Heart right ventricle (tissue), 16 donors: ENCODE measurements around the gene MALAT1. TPM values are rescaled to one million over a fixed set of nuclear protein-coding genes. Genes with fewer than 3 reads are reported as not detected.

Experiments
- ATAC-seq, 8 donors: fragments of 200-7000 bp; cut with Tn5 transposase; one replicate each; pipeline ENCODE4 v1.9.1; 2020; ENCODE audit warnings: mild to moderate bottlenecking in 8 of 8, moderate library complexity in 8 of 8, moderate number of reproducible peaks in 1 of 8
- DNase-seq, 2 donors: peaks; one replicate each; pipeline ENCODE4 v3.0.0-alpha.2; 2020
- H3K27ac ChIP-seq, 10 donors: fragments of 200-600 bp; sonication (generic) in 2 of 10; one replicate each; pipeline versions ENCODE4 v1.5.0 to v1.8.0; 2020 to 2022; ENCODE audit warnings: mild to moderate bottlenecking in 3 of 10
- H3K27me3 ChIP-seq, 7 donors: fragments of 200-600 bp; one replicate each; pipeline ENCODE4 v1.8.0; 2021 to 2022; ENCODE audit warnings: mild to moderate bottlenecking in 2 of 7
- H3K36me3 ChIP-seq, 9 donors: fragments of 200-600 bp; sonication (generic) in 1 of 9; one replicate each; pipeline versions ENCODE4 v1.5.0 to v1.8.0; 2020 to 2022; ENCODE audit warnings: mild to moderate bottlenecking in 2 of 9
- H3K4me1 ChIP-seq, 9 donors: fragments of 200-600 bp; sonication (generic) in 1 of 9; one replicate each; pipeline versions ENCODE4 v1.5.0 to v1.8.0; 2020 to 2022; ENCODE audit warnings: mild to moderate bottlenecking in 4 of 9
- H3K4me3 ChIP-seq, 10 donors: fragments of 200-600 bp; sonication (generic) in 2 of 10; one replicate each; pipeline versions ENCODE4 v1.5.0 to v1.8.0; 2020 to 2022; ENCODE audit warnings: mild to moderate bottlenecking in 7 of 10, moderate library complexity in 2 of 10
- H3K9me3 ChIP-seq, 11 donors: fragments of 200-600 bp in 10 of 11; sonication (generic) in 2 of 11; one replicate each; pipeline versions ENCODE4 v1.5.0 to v1.8.0; 2013 to 2022; ENCODE audit warnings: mild to moderate bottlenecking in 2 of 11, control low read depth in 1 of 11, moderate library complexity in 1 of 11
- WGBS, 2 donors: extraction: QIAGEN DNeasy Blood & Tissue Kit; methylation state at CpG; one replicate each; pipeline ENCODE4 v1.1.7; 2013; ENCODE audit warnings: inconsistent platforms in 1 of 2; 5-methylcytosine and 5-hydroxymethylcytosine counted together
- intact Hi-C, 10 donors: fragments of 100-400 bp; cut with DNase I; formaldehyde crosslinking; loops; one replicate each; pipeline versions ENCODE4 v1.11.1 to v1.14.2; 2022
- polyA plus RNA-seq, 2 donors: library from polyadenylated mRNA; stranded (reverse); fragments of 200-250 nt; gene quantifications; one replicate each; pipeline ENCODE4 v1.2.3, GENCODE V29; 2013
- total RNA-seq, 10 donors: library from RNA; stranded (reverse); fragmentation: NEBNext Ultra II Directional in 3 of 10; extraction: Animal tissue kit (Norgen Biotek cat#: 25700) in 3 of 10; gene quantifications; one replicate each; pipeline versions ENCODE4 v1.2.1 to v1.2.4, GENCODE V29; 2021 to 2023
- TF ChIP-seq, protein P1 (sequence below), 9 donors: fragments of 200-600 bp; sonication (generic) in 2 of 9; IDR thresholded peaks; one replicate each; pipeline versions ENCODE4 v1.5.0 to v1.8.0; 2021 to 2022; ENCODE audit warnings: antibody characterized with exemption in 9 of 9, mild to moderate bottlenecking in 5 of 9, moderate library complexity in 1 of 9
- donor health status: Arrhythmogenic right ventricular cardiomyopathy.
- donor health status: ischemic (EF 13 %, LVEDD 7.1; RV severe dilation, severe dysfunction).
- donor health status: healthy with polysubstance abuse.
- donor health status: DM: no; HTN: yes; CAD: no.
- donor health status: DM: no; HTN: no; CAD: no.
- donor health status: ischemic (EF 25% LVEDD 6.9; RV normal size, moderate dysfunction).
- donor health status: ischemic (EF 25% LVEDD 5.7; RV mildly dilated, moderate dysfunction).
- donor health status: healthy.
- donor health status: DM: yes; HTN: yes; CAD: no.
- donor health status: Ischemic cardiomyopathy.
- donor health status: ischemic (EF 35%, LVEDD 5.7; RV mildly dilated, moderate dysfunction).
- donor health status: nonischemic (EF 11% LVEDD 7.7; RV severe dilation, severe dysfunction).
- donor health status: DM: yes; HTN: yes; CAD: no.
- donor health status: PGD.
- donor health status: ischemic (EF 29% LVEDD 5.4; RV normal size, mild dysfunction).
- donor health status: nonischemic (EF 23%, LVEDD 6.1; RV moderate dilation, normal function).

MALAT1 gene
- total and polyA plus RNA-seq, 12 donors: 205 to 8,462 (median 5,956) TPM

DNA sequence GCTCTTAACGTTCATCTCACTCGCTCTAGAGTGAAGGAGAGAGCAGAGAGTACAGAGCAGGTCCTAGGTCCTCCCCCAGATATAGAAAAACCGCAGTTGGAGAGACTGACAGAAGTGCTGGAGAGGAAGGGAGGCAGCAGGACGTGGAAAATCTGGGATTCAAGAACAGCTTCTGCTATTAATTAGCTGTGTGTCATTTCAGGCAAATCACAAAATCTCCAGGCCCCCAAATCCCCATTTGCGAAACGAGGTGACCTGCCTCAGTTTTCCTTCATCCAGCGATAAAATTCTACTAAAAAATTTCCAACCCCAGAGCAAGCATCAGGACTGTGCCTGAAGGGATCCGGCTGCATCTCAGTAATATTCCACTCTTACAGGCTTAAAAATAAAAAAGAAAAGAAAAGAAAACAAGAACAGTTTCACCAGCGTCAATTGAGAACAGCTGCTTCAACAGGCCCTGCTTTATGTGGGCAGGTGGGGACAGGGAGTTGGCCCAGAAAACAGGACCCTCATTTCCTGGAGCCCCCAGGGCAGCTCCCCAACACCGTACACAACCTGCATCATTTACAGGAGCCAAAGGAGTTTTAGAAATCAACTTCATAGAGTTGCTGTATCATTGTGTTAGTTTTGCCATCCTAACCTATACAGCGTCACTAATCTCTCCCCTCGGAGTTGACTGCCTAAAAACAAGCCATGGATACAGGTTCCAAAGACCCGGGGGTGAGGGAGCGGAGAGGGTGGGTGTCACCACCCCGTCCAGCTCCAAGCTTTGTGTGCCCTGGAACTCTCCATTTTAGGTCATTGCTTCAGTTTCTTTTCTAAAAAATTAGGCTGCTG, 2.3 kb upstream of the MALAT1 start:
- Histone ChIP-seq H3K36me3 (peaks cover 0 to 15% (median 5%) of the 10 kb centered on the region in 9 donors), H3K4me3 (peak overlapping the region in 9 of 10 donors; percentile 16 to 86 (median 45)), H3K27me3 (no peaks in the 10 kb centered on the region), H3K27ac (peak overlapping the region; percentile 88 to 100 (median 99)), H3K9me3 (no peaks in the 10 kb centered on the region), H3K4me1 (peaks cover 43 to 65% (median 56%) of the 10 kb centered on the region in 9 donors)
- 14 to 19% methylated on average over 15 of the region's 15 CpGs for WGBS, 2 donors
- DNase-seq (peak in 1 of 2 donors; percentile 53), ATAC-seq (peak in 1 of 8 donors; percentile 0)
- intact Hi-C loops: loop anchor here in 5 of 10 donors (1.0 to 2.0 kb wide), 6 partner anchors 9 to 76 kb away; partner anchors contain the start of gene NEAT1 (in 1 of the 5)
- TF ChIP-seq, protein P1, sequence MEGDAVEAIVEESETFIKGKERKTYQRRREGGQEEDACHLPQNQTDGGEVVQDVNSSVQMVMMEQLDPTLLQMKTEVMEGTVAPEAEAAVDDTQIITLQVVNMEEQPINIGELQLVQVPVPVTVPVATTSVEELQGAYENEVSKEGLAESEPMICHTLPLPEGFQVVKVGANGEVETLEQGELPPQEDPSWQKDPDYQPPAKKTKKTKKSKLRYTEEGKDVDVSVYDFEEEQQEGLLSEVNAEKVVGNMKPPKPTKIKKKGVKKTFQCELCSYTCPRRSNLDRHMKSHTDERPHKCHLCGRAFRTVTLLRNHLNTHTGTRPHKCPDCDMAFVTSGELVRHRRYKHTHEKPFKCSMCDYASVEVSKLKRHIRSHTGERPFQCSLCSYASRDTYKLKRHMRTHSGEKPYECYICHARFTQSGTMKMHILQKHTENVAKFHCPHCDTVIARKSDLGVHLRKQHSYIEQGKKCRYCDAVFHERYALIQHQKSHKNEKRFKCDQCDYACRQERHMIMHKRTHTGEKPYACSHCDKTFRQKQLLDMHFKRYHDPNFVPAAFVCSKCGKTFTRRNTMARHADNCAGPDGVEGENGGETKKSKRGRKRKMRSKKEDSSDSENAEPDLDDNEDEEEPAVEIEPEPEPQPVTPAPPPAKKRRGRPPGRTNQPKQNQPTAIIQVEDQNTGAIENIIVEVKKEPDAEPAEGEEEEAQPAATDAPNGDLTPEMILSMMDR (IDR thresholded peaks at IDR 0.05): no peak

DNA sequence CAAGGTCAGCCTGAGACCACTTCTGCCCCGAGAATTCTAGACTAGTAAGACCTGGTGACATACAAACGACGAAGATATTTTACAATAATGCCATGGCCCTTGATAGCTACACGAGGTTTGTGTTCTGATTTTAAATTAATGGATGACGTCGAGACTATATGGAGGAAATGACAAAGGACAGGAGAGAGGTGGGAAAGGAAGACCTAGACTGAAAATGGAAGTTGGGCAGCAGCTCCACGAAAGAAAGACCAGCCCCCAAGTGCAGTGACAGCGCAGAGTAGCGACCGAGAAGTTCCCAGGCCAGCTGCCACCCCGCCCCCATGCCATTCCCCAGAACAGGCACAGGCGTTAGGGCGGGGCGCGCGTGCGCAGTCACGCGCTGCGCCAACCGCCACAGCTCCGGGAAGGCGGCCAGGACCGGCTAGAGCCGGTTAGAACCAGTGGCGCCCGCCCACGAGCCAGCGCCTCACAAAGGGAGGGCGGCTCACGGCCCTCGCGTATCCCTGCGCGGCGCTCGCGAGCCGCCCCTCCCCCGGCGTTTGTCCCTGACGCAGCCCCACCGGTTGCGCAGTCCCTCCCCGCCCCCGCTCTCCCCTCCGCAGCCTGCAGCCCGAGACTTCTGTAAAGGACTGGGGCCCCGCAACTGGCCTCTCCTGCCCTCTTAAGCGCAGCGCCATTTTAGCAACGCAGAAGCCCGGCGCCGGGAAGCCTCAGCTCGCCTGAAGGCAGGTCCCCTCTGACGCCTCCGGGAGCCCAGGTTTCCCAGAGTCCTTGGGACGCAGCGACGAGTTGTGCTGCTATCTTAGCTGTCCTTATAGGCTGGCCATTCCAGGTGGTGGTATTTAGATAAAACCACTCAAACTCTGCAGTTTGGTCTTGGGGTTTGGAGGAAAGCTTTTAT, 1.5 kb upstream of the MALAT1 start:
- WGBS, 2 donors: 0 to 1% methylated on average over 55 to 61 of the region's 61 CpGs
- ATAC-seq: peak; percentile 77 to 93 (median 85)

DNA sequence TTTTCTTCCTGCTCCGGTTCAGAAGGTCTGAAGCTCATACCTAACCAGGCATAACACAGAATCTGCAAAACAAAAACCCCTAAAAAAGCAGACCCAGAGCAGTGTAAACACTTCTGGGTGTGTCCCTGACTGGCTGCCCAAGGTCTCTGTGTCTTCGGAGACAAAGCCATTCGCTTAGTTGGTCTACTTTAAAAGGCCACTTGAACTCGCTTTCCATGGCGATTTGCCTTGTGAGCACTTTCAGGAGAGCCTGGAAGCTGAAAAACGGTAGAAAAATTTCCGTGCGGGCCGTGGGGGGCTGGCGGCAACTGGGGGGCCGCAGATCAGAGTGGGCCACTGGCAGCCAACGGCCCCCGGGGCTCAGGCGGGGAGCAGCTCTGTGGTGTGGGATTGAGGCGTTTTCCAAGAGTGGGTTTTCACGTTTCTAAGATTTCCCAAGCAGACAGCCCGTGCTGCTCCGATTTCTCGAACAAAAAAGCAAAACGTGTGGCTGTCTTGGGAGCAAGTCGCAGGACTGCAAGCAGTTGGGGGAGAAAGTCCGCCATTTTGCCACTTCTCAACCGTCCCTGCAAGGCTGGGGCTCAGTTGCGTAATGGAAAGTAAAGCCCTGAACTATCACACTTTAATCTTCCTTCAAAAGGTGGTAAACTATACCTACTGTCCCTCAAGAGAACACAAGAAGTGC, 661 bp upstream of the MALAT1 start:
- ATAC-seq: peak in 6 of 8 donors; percentile 12 to 31 (median 22)
- H3K27me3 ChIP-seq: no peaks in the 10 kb centered on the region
- peaks cover 27 to 48% (median 40%) of the 10 kb centered on the region in 9 donors for H3K4me1 ChIP-seq
- intact Hi-C loops: loop anchor here in 2 of 10 donors (2.0 kb wide), 2 partner anchors 77 to 79 kb away; no protein-coding TSS in a partner anchor
- 1 to 2% methylated on average over 24 of the region's 24 CpGs for WGBS, 2 donors
- peak overlapping the region; percentile 68 to 88 (median 84) for H3K4me3 ChIP-seq
- peaks cover 0 to 31% (median 14%) of the 10 kb centered on the region in 9 donors for H3K36me3 ChIP-seq
- H3K9me3 ChIP-seq: no peaks in the 10 kb centered on the region
- TF ChIP-seq, protein P1 (IDR thresholded peaks at IDR 0.05): no peak
- H3K27ac ChIP-seq: peak overlapping the region; percentile 97 to 100 (median 99)
- peak in 1 of 2 donors; percentile 66 for DNase-seq

More for the DNA sequence above, 1.5 kb upstream of the MALAT1 start:
- DNase-seq: peak; percentile 99
- Histone ChIP-seq H3K27ac (peak overlapping the region; percentile 97 to 100 (median 99)), H3K9me3 (no peaks in the 10 kb centered on the region), H3K4me3 (peak overlapping the region; percentile 68 to 88 (median 84)), H3K4me1 (peaks cover 34 to 56% (median 47%) of the 10 kb centered on the region in 9 donors), H3K36me3 (peaks cover 0 to 24% (median 6%) of the 10 kb centered on the region in 9 donors), H3K27me3 (no peaks in the 10 kb centered on the region)
- TF ChIP-seq, protein P1 (IDR thresholded peaks at IDR 0.05): no peak
- intact Hi-C loops: loop anchor here in 6 of 10 donors (1.0 to 2.0 kb wide), 7 partner anchors 10 to 79 kb away; partner anchors contain the start of gene NEAT1 (in 1 of the 6)
